RWPE2 (cell line): ENCODE results near the gene NSMCE1.

Experiments used
- ATAC-seq: fragments of 200-7000 bp; cut with Tn5 transposase; 3 replicates; pipeline ENCODE4 v1.9.1; 2021; ENCODE audit warnings: low read depth
- DNase-seq: peaks from one replicate; pipeline ENCODE4 v3.0.0-alpha.2; 2020; ENCODE audit warnings: low spot score
- H3K27ac ChIP-seq: fragments of 450-650 bp; 2 replicates; pipeline ENCODE4 v1.5.1; 2017; ENCODE audit warnings: mild to moderate bottlenecking; ENCODE audit not compliant: poor library complexity, severe bottlenecking
- H3K27me3 ChIP-seq: fragments of 250-450 bp; sonication (Bioruptor Pico); 2 replicates; pipeline ENCODE4 v1.5.1; 2021; ENCODE audit warnings: mild to moderate bottlenecking, moderate library complexity; ENCODE audit not compliant: insufficient read depth, poor library complexity, severe bottlenecking
- H3K36me3 ChIP-seq: fragments of 250-450 bp; sonication (Bioruptor Pico); 2 replicates; pipeline ENCODE4 v1.5.1; 2020; ENCODE audit warnings: low read depth, mild to moderate bottlenecking, moderate library complexity
- H3K4me1 ChIP-seq: fragments of 250-450 bp; sonication (Bioruptor Pico); 2 replicates; pipeline ENCODE4 v1.5.1; 2021; ENCODE audit warnings: mild to moderate bottlenecking, moderate library complexity; ENCODE audit not compliant: insufficient read depth, poor library complexity, severe bottlenecking
- H3K4me3 ChIP-seq: fragments of 250-450 bp; sonication (Bioruptor Pico); 2 replicates; pipeline ENCODE4 v1.5.1; 2021; ENCODE audit warnings: mild to moderate bottlenecking, moderate library complexity; ENCODE audit not compliant: severe bottlenecking
- H3K9me3 ChIP-seq: fragments of 250-450 bp; sonication (Bioruptor Pico); 2 replicates; pipeline ENCODE4 v1.5.1; 2021; ENCODE audit warnings: mild to moderate bottlenecking, moderate library complexity; ENCODE audit not compliant: severe bottlenecking
- TF ChIP-seq, protein P1 (sequence below): fragments of 450-650 bp; IDR thresholded peaks from one replicate; pipeline ENCODE4 v1.5.1; 2017; ENCODE audit warnings: mild to moderate bottlenecking, moderate library complexity; ENCODE audit not compliant: poor library complexity, severe bottlenecking

The NSMCE1 gene

DNA sequence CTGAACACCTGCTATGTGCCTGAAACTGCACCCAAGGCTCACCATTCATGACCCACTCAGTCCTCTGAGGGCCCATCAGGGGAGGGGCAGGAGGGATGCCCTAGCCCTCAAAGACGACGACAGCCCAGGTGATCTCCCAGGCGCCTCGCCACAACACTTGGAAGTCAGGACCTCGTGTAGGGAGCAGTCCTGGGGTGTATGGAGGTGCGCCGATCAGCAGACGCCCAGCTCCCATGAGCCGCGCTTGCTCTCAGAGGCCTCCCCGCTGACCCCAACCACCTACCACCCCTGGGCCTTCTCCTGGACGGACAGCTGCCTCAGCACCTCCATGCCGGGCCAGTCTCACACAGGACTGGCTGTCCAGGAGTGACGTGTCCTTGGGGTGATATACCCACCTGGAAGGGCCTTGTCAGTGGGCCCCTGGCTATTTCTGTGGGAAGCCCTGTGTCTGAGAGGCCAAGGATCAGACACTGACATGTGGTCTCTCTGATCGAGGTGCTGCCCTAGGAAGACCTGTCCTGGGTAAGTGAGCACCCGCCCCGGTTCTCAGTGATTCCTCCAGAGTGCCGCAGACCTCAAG, 38.6 kb downstream of the NSMCE1 start:
- TF ChIP-seq, protein P1, sequence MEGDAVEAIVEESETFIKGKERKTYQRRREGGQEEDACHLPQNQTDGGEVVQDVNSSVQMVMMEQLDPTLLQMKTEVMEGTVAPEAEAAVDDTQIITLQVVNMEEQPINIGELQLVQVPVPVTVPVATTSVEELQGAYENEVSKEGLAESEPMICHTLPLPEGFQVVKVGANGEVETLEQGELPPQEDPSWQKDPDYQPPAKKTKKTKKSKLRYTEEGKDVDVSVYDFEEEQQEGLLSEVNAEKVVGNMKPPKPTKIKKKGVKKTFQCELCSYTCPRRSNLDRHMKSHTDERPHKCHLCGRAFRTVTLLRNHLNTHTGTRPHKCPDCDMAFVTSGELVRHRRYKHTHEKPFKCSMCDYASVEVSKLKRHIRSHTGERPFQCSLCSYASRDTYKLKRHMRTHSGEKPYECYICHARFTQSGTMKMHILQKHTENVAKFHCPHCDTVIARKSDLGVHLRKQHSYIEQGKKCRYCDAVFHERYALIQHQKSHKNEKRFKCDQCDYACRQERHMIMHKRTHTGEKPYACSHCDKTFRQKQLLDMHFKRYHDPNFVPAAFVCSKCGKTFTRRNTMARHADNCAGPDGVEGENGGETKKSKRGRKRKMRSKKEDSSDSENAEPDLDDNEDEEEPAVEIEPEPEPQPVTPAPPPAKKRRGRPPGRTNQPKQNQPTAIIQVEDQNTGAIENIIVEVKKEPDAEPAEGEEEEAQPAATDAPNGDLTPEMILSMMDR, result no peak
- Histone ChIP-seq H3K4me3 (no peak overlapping the region), H3K27me3 (no peaks in the 10 kb centered on the region), H3K4me1 (peaks cover 7% of the 10 kb centered on the region), H3K36me3 (peaks cover 37% of the 10 kb centered on the region), H3K27ac (no peak overlapping the region), H3K9me3 (no peaks in the 10 kb centered on the region)
- ATAC-seq (no peak), DNase-seq (peak; percentile 50)

- Histone ChIP-seq H3K27me3 (no peaks in the 10 kb centered on the region), H3K4me3 (no peak overlapping the region), H3K4me1 (peaks cover 7% of the 10 kb centered on the region), H3K36me3 (peaks cover 31% of the 10 kb centered on the region), H3K9me3 (no peaks in the 10 kb centered on the region), H3K27ac (no peak overlapping the region)
- ATAC-seq, result no peak
- DNase-seq, result no peak
- TF ChIP-seq, protein P1, result no peak
Observed at GRCh38 chr16:27228621-27229501, 39.7 kb downstream of the NSMCE1 start.

GRCh38 chr16:27228045-27228444, 40.5 kb downstream of the NSMCE1 start:
- no peaks in the 10 kb centered on the region for H3K9me3 ChIP-seq
- H3K4me3 ChIP-seq, result no peak overlapping the region
- peaks cover 23% of the 10 kb centered on the region for H3K36me3 ChIP-seq
- TF ChIP-seq, protein P1, result no peak
- H3K4me1 ChIP-seq, result peaks cover 7% of the 10 kb centered on the region
- no peaks in the 10 kb centered on the region for H3K27me3 ChIP-seq
- no peak overlapping the region for H3K27ac ChIP-seq
- no peak for ATAC-seq
- DNase-seq, result peak; percentile 54

DNA sequence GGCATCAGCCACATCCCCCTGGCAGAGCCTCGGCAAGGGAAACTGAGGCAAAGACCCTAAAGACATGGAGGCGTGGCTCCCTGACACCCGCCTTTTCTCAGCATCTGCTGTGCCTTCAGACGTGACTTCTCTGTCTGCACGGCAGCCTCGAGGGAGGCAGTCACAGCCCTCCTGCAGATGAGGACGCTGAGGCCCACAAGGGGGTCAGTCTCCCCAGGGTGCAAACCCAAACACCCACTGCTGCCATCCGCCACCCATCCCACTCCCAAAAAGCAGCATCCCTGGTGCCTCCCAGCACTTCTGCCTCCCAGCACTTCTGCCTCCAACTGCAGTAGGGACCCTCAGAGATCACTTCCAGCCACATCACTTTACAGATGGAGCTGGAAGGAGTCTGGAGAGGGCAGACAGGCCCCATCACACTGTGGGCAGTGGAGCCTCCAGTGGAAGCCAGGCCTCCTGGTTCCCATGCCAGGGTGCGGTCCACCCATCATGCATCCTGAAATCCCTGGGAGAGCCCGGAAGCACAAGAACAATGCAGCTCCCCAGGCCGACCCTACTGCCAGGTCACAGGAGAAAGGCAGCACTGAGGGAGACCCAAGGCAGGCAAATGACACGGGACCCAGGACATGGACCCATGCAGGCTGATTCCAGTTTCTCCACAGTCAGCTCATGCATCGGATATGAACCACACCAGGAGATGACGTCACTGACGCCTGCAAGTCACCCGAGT, 41.4 kb downstream of the NSMCE1 start:
- H3K4me3 ChIP-seq, result no peak overlapping the region
- TF ChIP-seq, protein P1, result no peak
- ATAC-seq, result no peak
- no peak overlapping the region for H3K27ac ChIP-seq
- no peaks in the 10 kb centered on the region for H3K27me3 ChIP-seq
- peaks cover 15% of the 10 kb centered on the region for H3K36me3 ChIP-seq
- no peak for DNase-seq
- H3K4me1 ChIP-seq, result peaks cover 7% of the 10 kb centered on the region
- H3K9me3 ChIP-seq, result no peaks in the 10 kb centered on the region
